HCT116 (cell line): ENCODE data around the gene ERGIC1. TPM values are rescaled to one million over a fixed set of nuclear protein-coding genes. Genes with fewer than 3 reads are reported as not detected.

Experiments used
- ATAC-seq: fragments of 200-7000 bp; cut with Tn5 transposase; 2 replicates; pipeline ENCODE4 v1.9.1; 2020; ENCODE audit warnings: mild to moderate bottlenecking, moderate library complexity
- BruUV-seq: library from RNA; stranded (reverse); fragments of 400-500 nt; replicated peaks from 2 replicates; lab custom pipeline; 2021; lab: Mats Ljungman, UMichigan
- CTCF ChIA-PET: fragments of 300-600 bp; sonication (Branson Sonifier 250); formaldehyde crosslinking; loops from one replicate; lab custom pipeline; 2021; ENCODE audit warnings: antibody characterized with exemption; lab: Charles Lee
- POLR2A ChIA-PET: fragments of 300-600, 350-600 bp; sonication (Branson Sonifier 250); formaldehyde crosslinking; loops from one replicate; lab custom pipeline; 2021; ENCODE audit warnings: antibody characterized with exemption; lab: Charles Lee
- RAD21 ChIA-PET, 2 experiments: fragments of 300-600 bp; sonication (Branson Sonifier 250); formaldehyde crosslinking; loops; one replicate each; lab custom pipeline; 2023; ENCODE audit warnings: low total read pairs in 2 of 2; ENCODE audit not compliant: uncharacterized antibody in 2 of 2, unreplicated experiment in 2 of 2, low non-redundant PET in 1 of 2; lab: Charles Lee
- DNase-seq: peaks from one replicate; pipeline ENCODE4 v3.0.0-alpha.2; 2010; ENCODE audit warnings: low read depth, low spot score
- H2AFZ ChIP-seq: fragments of 200-600 bp; shearing (Covaris generic), sonication (generic); 2 replicates; pipeline ENCODE4 v1.6.1; 2017; ENCODE audit warnings: low read depth, mixed run types, mixed read lengths, antibody characterized with exemption, low read length; ENCODE audit not compliant: poor library complexity, severe bottlenecking
- H3K27ac ChIP-seq: 2 replicates; pipeline ENCODE4 v1.5.1; 2012; ENCODE audit warnings: low read depth, low read length
- H3K27me3 ChIP-seq: fragments of 200-600 bp; sonication (generic); 2 replicates; pipeline ENCODE4 v1.6.1; 2016; ENCODE audit warnings: mixed run types, low read length, mixed read lengths; ENCODE audit not compliant: insufficient read depth
- H3K36me3 ChIP-seq, 2 experiments: fragments of 200-500 bp in 1 of 2; fragments of 200-600 bp in 1 of 2; sonication (Bioruptor generic) in 1 of 2; sonication (generic) in 1 of 2; 2 replicates each; pipeline versions ENCODE4 v1.5.1 to v1.6.1; 2014 to 2016; ENCODE audit warnings: low read length in 2 of 2, inconsistent platforms in 1 of 2, mixed read lengths in 1 of 2, mixed run types in 1 of 2; ENCODE audit not compliant: insufficient read depth in 2 of 2, control insufficient read depth in 1 of 2
- H3K4me1 ChIP-seq, 2 experiments: fragments of 200-600 bp in 1 of 2; sonication (generic) in 1 of 2; 2 replicates each; pipeline versions ENCODE4 v1.5.1 to v1.6.1; 2012 to 2017; ENCODE audit warnings: low read length in 2 of 2, inconsistent platforms in 1 of 2, mild to moderate bottlenecking in 1 of 2, mixed read lengths in 1 of 2, mixed run types in 1 of 2, moderate library complexity in 1 of 2; ENCODE audit not compliant: insufficient read depth in 2 of 2, control insufficient read depth in 1 of 2
- H3K4me2 ChIP-seq: fragments of 200-600 bp; sonication (generic); 2 replicates; pipeline ENCODE4 v1.6.1; 2017; ENCODE audit warnings: mixed run types, low read length, mixed read lengths
- H3K4me3 ChIP-seq, 2 experiments: fragments of 200-600 bp in 1 of 2; sonication (generic) in 1 of 2; replicated peaks in 1 of 2; 2 replicates each; pipeline ENCODE4 v1.5.1; 2011 to 2016; ENCODE audit warnings: low read length in 2 of 2, control low read depth in 1 of 2, low read depth in 1 of 2, mild to moderate bottlenecking in 1 of 2, mixed read lengths in 1 of 2, mixed run types in 1 of 2
- H3K79me2 ChIP-seq: fragments of 200-600 bp; sonication (generic); 2 replicates; pipeline ENCODE4 v1.6.1; 2017; ENCODE audit warnings: mild to moderate bottlenecking, mixed run types, low read length, moderate library complexity, mixed read lengths; ENCODE audit not compliant: insufficient read depth
- H3K9ac ChIP-seq: fragments of 200-600 bp; sonication (generic); 2 replicates; pipeline ENCODE4 v1.6.1; 2016; ENCODE audit warnings: low read length, mixed read lengths
- H3K9me2 ChIP-seq: fragments of 200-600 bp; sonication (generic), shearing (Covaris generic); 2 replicates; pipeline ENCODE4 v1.6.1; 2017; ENCODE audit warnings: mixed run types, mild to moderate bottlenecking, moderate library complexity; ENCODE audit not compliant: insufficient read depth
- H3K9me3 ChIP-seq, 2 experiments: fragments of 200-500 bp in 1 of 2; fragments of 200-600 bp in 1 of 2; sonication (Bioruptor generic) in 1 of 2; sonication (generic) in 1 of 2; 2 replicates each; pipeline ENCODE4 v1.6.1; 2014 to 2017; ENCODE audit warnings: low read length in 2 of 2, mixed read lengths in 2 of 2, inconsistent platforms in 1 of 2, low read depth in 1 of 2, mild to moderate bottlenecking in 1 of 2, mixed run types in 1 of 2, moderate library complexity in 1 of 2; ENCODE audit not compliant: control insufficient read depth in 1 of 2, insufficient read depth in 1 of 2
- H4K20me1 ChIP-seq: fragments of 200-600 bp; sonication (generic), shearing (Covaris generic); 2 replicates; pipeline ENCODE4 v1.6.1; 2017; ENCODE audit warnings: mixed run types, mild to moderate bottlenecking, moderate library complexity; ENCODE audit not compliant: insufficient read depth
- CBX3 ChIP-seq: IDR thresholded peaks from 2 replicates; pipeline ENCODE4 v1.6.1; 2012; ENCODE audit warnings: low read depth
- CEBPB ChIP-seq: IDR thresholded peaks from 2 replicates; pipeline ENCODE4 v1.6.1; 2012; ENCODE audit warnings: low read depth
- EGR1 ChIP-seq: IDR thresholded peaks from 2 replicates; pipeline ENCODE4 v1.6.1; 2012; ENCODE audit warnings: low read depth
- EZH2 ChIP-seq: fragments of 200-600 bp; sonication (generic); IDR thresholded peaks from 2 replicates; pipeline ENCODE4 v1.6.1; 2017; ENCODE audit warnings: antibody characterized with exemption, mixed run types
- EZH2phosphoT487 ChIP-seq: fragments of 200-600 bp; IDR thresholded peaks from 2 replicates; pipeline ENCODE4 v1.6.1; 2018; ENCODE audit warnings: antibody characterized with exemption, borderline replicate concordance
- FOSL1 ChIP-seq: IDR thresholded peaks from 2 replicates; pipeline ENCODE4 v1.6.1; 2012; ENCODE audit warnings: low read depth
- JUND ChIP-seq: IDR thresholded peaks from 2 replicates; pipeline ENCODE4 v1.6.1; 2012
- MAX ChIP-seq: IDR thresholded peaks from 2 replicates; pipeline ENCODE4 v1.6.1; 2012
- POLR2A ChIP-seq: IDR thresholded peaks from 2 replicates; pipeline ENCODE4 v1.7.0; 2011; ENCODE audit warnings: borderline replicate concordance; ENCODE audit not compliant: insufficient read depth, insufficient read length; ENCODE audit errors: extremely low read depth
- POLR2AphosphoS5 ChIP-seq: IDR thresholded peaks from 2 replicates; pipeline ENCODE4 v1.6.1; 2011; ENCODE audit warnings: mild to moderate bottlenecking, low read depth, low read length, moderate library complexity
- RAD21 ChIP-seq: IDR thresholded peaks from 2 replicates; pipeline ENCODE4 v1.6.1; 2012; ENCODE audit warnings: low read depth, mild to moderate bottlenecking
- SIN3A ChIP-seq: IDR thresholded peaks from 2 replicates; pipeline ENCODE4 v1.6.1; 2012; ENCODE audit warnings: low read depth
- SP1 ChIP-seq: IDR thresholded peaks from 2 replicates; pipeline ENCODE4 v1.6.1; 2012; ENCODE audit warnings: low read depth
- SRF ChIP-seq: IDR thresholded peaks from 2 replicates; pipeline ENCODE4 v1.6.1; 2012; ENCODE audit warnings: low read depth
- TCF7L2 ChIP-seq: IDR thresholded peaks from 2 replicates; pipeline ENCODE4 v1.7.0; 2011; ENCODE audit warnings: borderline replicate concordance, inconsistent platforms; ENCODE audit not compliant: insufficient read depth, insufficient read length; ENCODE audit errors: extremely low read depth
- YY1 ChIP-seq: IDR thresholded peaks from 2 replicates; pipeline ENCODE4 v1.6.1; 2011; ENCODE audit warnings: low read length, low read depth, moderate library complexity, mild to moderate bottlenecking; ENCODE audit not compliant: insufficient replicate concordance; ENCODE audit errors: extremely low read depth
- ZNF274 ChIP-seq: fragments of 200-500 bp; sonication (Bioruptor generic); IDR thresholded peaks from 2 replicates; pipeline ENCODE4 v1.6.1; 2014; ENCODE audit warnings: mild to moderate bottlenecking, low read depth, low read length, inconsistent platforms
- intact Hi-C: fragments of 100-400 bp; cut with micrococcal nuclease; formaldehyde crosslinking; loops from 2 replicates; pipeline ENCODE4 v1.10.0; 2022
- total RNA-seq: library from RNA; stranded (reverse); gene quantifications from one replicate; pipeline ENCODE4 v1.2.1, GENCODE V29; 2021; ENCODE audit not compliant: unreplicated experiment
- TF ChIP-seq, protein P1 (sequence below): IDR thresholded peaks from 2 replicates; pipeline ENCODE4 v1.6.1; 2012; ENCODE audit warnings: low read depth
- TF ChIP-seq, protein P2 (sequence below): IDR thresholded peaks from 2 replicates; pipeline ENCODE4 v1.6.1; 2012
- TF ChIP-seq, protein P3 (sequence below): IDR thresholded peaks from 2 replicates; pipeline ENCODE4 v1.6.1; 2011; ENCODE audit warnings: mild to moderate bottlenecking, low read length, moderate library complexity; ENCODE audit not compliant: insufficient replicate concordance; ENCODE audit errors: extremely low read depth

Gene ERGIC1
- total RNA-seq, 1 experiment from 2014 or later, result 73.3 TPM

DNA sequence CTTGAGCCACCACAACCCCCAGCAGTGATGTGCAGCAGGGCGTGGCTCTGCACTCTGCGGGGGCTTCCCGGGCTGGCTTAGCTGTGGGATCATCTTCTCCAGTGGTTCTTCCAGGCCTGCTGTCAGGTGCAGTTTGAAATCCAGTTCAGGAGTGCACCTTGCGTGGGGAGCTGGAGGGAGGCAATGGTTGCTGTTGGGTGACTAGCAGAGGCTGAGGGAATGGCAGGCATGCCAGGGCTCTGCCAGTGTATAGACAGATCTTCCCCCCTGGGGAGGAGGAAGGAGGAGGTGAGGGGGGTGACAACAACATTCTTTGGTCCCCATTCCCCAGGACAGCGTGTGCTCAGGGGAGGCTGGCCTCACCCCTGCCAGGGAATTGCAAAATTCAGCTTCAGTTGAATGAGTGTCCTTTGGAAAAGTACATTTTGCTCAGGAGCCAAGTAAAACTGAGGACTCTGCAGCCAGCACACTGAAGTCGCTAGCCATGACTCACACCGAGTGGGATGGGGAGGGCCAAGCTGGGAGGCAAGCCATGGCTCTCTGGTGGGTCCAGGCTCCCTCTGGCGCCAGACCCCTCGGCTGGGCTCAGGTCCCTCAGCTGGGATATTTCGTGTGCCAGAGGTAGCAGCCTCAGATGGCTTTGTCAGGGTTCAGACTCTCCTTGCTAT lies 35.0 kb downstream of the ERGIC1 start:
- Histone ChIP-seq H3K27me3 (no peaks in the 10 kb centered on the region), H3K4me2 (peak overlapping the region; percentile 71), H3K27ac (peak overlapping the region; percentile 43), H3K4me3 (peak overlapping the region in 1 of 2 experiments; percentile 31; a peak in 2 of 4 replicates), H3K9me3 (no peaks in the 10 kb centered on the region), H3K9ac (no peak overlapping the region), H4K20me1 (no peaks in the 10 kb centered on the region), H3K36me3 (no peaks in the 10 kb centered on the region), H2AFZ (no peak overlapping the region), H3K4me1 (peaks cover 39 to 42% of the 10 kb centered on the region in 2 experiments), H3K79me2 (peaks cover 7% of the 10 kb centered on the region; the same call in 1 of the 2 replicates), H3K9me2 (no peaks in the 10 kb centered on the region)
- RAD21 ChIA-PET, result no interaction called here
- TF ChIP-seq ZNF274 (no peak), EGR1 (no peak), YY1 (no peak), POLR2AphosphoS5 (no peak), TCF7L2 (no peak), RAD21 (no peak), FOSL1 (peak; percentile 52; the same call in 1 of the 2 replicates), CBX3 (no peak), CEBPB (peak; percentile 64; the same call in 1 of the 2 replicates), EZH2phosphoT487 (no peak), SIN3A (no peak), SP1 (peak; percentile 36; the same call in 1 of the 2 replicates), MAX (0 out of 2 replicates have a peak, but pooled peaks have one; percentile 3), POLR2A (no peak), EZH2 (no peak), SRF (no peak), JUND (peak; percentile 21; the same call in 1 of the 2 replicates)
- TF ChIP-seq, protein P1, sequence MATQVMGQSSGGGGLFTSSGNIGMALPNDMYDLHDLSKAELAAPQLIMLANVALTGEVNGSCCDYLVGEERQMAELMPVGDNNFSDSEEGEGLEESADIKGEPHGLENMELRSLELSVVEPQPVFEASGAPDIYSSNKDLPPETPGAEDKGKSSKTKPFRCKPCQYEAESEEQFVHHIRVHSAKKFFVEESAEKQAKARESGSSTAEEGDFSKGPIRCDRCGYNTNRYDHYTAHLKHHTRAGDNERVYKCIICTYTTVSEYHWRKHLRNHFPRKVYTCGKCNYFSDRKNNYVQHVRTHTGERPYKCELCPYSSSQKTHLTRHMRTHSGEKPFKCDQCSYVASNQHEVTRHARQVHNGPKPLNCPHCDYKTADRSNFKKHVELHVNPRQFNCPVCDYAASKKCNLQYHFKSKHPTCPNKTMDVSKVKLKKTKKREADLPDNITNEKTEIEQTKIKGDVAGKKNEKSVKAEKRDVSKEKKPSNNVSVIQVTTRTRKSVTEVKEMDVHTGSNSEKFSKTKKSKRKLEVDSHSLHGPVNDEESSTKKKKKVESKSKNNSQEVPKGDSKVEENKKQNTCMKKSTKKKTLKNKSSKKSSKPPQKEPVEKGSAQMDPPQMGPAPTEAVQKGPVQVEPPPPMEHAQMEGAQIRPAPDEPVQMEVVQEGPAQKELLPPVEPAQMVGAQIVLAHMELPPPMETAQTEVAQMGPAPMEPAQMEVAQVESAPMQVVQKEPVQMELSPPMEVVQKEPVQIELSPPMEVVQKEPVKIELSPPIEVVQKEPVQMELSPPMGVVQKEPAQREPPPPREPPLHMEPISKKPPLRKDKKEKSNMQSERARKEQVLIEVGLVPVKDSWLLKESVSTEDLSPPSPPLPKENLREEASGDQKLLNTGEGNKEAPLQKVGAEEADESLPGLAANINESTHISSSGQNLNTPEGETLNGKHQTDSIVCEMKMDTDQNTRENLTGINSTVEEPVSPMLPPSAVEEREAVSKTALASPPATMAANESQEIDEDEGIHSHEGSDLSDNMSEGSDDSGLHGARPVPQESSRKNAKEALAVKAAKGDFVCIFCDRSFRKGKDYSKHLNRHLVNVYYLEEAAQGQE, result no peak
- TF ChIP-seq, protein P2, sequence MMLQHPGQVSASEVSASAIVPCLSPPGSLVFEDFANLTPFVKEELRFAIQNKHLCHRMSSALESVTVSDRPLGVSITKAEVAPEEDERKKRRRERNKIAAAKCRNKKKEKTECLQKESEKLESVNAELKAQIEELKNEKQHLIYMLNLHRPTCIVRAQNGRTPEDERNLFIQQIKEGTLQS, result no peak
- TF ChIP-seq, protein P3, sequence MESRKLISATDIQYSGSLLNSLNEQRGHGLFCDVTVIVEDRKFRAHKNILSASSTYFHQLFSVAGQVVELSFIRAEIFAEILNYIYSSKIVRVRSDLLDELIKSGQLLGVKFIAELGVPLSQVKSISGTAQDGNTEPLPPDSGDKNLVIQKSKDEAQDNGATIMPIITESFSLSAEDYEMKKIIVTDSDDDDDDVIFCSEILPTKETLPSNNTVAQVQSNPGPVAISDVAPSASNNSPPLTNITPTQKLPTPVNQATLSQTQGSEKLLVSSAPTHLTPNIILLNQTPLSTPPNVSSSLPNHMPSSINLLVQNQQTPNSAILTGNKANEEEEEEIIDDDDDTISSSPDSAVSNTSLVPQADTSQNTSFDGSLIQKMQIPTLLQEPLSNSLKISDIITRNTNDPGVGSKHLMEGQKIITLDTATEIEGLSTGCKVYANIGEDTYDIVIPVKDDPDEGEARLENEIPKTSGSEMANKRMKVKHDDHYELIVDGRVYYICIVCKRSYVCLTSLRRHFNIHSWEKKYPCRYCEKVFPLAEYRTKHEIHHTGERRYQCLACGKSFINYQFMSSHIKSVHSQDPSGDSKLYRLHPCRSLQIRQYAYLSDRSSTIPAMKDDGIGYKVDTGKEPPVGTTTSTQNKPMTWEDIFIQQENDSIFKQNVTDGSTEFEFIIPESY, result no peak
- no TSS peak for BruUV-seq
- POLR2A ChIA-PET, result interaction anchor here (1.5 kb wide), 1 partner anchor 98 kb away, joined by 4 read pairs; the partner anchor contains the start of gene DUSP1
- intact Hi-C loops, result no loop called here
- CTCF ChIA-PET, result interaction anchor here (0.7 to 1.2 kb wide), 2 partner anchors 97 to 154 kb away, joined by 3 to 4 read pairs; no protein-coding TSS in a partner anchor
- ATAC-seq, result peak; percentile 74
- peak; percentile 21 for DNase-seq
